ENCODE measurements around the gene RAMP1. TPM values are rescaled to one million over a fixed set of nuclear protein-coding genes. Genes with fewer than 3 reads are reported as not detected.

RAMP1 gene
- polyA plus RNA-seq, 1 donor from 2014 or later, result 25.5 TPM

DNA sequence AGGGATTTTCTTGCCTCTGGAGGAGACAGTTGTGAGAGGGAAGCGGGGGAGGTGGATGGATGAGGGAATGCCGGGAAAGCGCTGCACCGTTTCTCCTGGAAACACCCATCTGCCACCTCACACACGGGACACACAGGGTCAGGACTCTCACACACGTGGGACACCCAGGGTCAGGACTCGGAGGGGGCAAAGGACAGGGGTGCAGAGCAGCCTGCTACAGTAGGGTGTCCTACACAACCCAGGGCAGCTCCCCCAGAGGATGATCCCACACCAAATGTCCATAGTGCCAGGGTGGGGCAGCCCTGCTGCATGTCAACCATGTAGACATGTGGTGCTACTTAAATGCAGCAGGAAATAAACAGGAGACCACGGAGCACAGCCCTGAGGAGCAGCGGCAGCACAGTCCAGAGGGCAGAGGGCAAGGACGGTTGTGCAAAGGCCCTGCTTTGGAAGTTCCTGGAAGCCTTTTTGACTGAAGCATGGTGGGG lies 5.1 kb downstream of the RAMP1 start:
- Histone ChIP-seq H3K9me3 (ENCODE audit: low read length) (no peaks in the 10 kb centered on the region), H3K4me2 (ENCODE audit: low read length) (no peak overlapping the region), H3K9me2 (ENCODE audit: insufficient read depth, low read length) (no peaks in the 10 kb centered on the region), H3F3A (ENCODE audit: insufficient read depth, low read length, poor library complexity, severe bottlenecking) (no peaks in the 10 kb centered on the region), H3K36me3 (ENCODE audit: insufficient read depth, low read length) (no peaks in the 10 kb centered on the region), H4K20me1 (ENCODE audit: insufficient read depth) (no peaks in the 10 kb centered on the region), H3K27me3 (ENCODE audit: insufficient read depth, low read depth, low read length) (peaks cover 13% of the 10 kb centered on the region), H3K79me2 (replicated peaks; ENCODE audit: insufficient read depth, low read length) (no peaks in the 10 kb centered on the region), H3K9ac (ENCODE audit: low read length) (no peak overlapping the region), H2AFZ (ENCODE audit: low read depth, low read length) (no peak overlapping the region), H3K4me3 (ENCODE audit: low read length) (no peak overlapping the region), H3K27ac (ENCODE audit: low read length) (no peak overlapping the region)
- TF ChIP-seq TAF1 (IDR thresholded peaks at IDR 0.05; ENCODE audit: low read depth), result no peak
- no peak for TF ChIP-seq POLR2AphosphoS5 (IDR thresholded peaks at IDR 0.05)
- TF ChIP-seq MXI1 (conservative IDR thresholded peaks at IDR 0.05; ENCODE audit: poor library complexity, severe bottlenecking), result no peak
- TF ChIP-seq, protein P1, sequence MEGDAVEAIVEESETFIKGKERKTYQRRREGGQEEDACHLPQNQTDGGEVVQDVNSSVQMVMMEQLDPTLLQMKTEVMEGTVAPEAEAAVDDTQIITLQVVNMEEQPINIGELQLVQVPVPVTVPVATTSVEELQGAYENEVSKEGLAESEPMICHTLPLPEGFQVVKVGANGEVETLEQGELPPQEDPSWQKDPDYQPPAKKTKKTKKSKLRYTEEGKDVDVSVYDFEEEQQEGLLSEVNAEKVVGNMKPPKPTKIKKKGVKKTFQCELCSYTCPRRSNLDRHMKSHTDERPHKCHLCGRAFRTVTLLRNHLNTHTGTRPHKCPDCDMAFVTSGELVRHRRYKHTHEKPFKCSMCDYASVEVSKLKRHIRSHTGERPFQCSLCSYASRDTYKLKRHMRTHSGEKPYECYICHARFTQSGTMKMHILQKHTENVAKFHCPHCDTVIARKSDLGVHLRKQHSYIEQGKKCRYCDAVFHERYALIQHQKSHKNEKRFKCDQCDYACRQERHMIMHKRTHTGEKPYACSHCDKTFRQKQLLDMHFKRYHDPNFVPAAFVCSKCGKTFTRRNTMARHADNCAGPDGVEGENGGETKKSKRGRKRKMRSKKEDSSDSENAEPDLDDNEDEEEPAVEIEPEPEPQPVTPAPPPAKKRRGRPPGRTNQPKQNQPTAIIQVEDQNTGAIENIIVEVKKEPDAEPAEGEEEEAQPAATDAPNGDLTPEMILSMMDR (IDR thresholded peaks at IDR 0.05; ENCODE audit: poor library complexity, severe bottlenecking), result no peak
- TF ChIP-seq EZH2 (IDR thresholded peaks at IDR 0.05; ENCODE audit: borderline replicate concordance, insufficient read depth, low read length, poor library complexity, severe bottlenecking), result no peak
- TF ChIP-seq EP300 (conservative IDR thresholded peaks at IDR 0.05; ENCODE audit: poor library complexity, severe bottlenecking), result no peak
- TF ChIP-seq, protein P2, sequence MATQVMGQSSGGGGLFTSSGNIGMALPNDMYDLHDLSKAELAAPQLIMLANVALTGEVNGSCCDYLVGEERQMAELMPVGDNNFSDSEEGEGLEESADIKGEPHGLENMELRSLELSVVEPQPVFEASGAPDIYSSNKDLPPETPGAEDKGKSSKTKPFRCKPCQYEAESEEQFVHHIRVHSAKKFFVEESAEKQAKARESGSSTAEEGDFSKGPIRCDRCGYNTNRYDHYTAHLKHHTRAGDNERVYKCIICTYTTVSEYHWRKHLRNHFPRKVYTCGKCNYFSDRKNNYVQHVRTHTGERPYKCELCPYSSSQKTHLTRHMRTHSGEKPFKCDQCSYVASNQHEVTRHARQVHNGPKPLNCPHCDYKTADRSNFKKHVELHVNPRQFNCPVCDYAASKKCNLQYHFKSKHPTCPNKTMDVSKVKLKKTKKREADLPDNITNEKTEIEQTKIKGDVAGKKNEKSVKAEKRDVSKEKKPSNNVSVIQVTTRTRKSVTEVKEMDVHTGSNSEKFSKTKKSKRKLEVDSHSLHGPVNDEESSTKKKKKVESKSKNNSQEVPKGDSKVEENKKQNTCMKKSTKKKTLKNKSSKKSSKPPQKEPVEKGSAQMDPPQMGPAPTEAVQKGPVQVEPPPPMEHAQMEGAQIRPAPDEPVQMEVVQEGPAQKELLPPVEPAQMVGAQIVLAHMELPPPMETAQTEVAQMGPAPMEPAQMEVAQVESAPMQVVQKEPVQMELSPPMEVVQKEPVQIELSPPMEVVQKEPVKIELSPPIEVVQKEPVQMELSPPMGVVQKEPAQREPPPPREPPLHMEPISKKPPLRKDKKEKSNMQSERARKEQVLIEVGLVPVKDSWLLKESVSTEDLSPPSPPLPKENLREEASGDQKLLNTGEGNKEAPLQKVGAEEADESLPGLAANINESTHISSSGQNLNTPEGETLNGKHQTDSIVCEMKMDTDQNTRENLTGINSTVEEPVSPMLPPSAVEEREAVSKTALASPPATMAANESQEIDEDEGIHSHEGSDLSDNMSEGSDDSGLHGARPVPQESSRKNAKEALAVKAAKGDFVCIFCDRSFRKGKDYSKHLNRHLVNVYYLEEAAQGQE (IDR thresholded peaks at IDR 0.05; ENCODE audit: borderline replicate concordance), result no peak

DNA sequence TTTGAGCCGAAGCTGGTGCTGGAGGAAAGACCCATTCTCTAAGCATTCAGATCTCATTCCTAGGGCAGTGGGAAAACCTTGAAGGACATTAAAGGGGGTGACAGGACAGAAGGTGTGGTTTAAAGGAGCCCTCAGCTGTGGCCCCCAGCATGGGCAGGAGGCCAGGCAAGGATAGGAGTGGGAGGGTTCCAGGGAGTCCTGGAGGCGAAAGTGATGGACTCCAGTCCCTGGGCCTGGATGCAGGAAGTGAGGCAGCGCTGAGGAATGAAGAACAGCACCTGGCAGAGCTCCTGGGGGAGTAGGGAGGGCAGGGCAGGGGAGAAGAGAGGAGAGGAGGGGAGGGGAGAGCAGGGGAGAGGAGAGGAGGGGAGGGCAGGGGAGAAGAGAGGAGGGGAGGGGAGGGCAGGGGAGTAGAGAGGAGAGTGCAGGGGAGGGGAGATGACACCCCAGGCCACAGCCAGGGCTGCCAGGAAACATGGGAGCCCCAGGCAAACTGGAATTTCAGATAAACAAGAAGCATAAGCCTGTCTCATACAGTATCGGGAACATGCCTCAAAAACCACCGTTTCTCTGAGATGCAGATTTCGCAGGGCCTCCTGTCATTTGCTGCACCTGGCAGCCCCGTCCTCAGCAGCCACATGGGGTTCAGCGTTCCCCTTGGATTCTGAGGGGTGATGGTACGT lies 5.7 kb downstream of the RAMP1 start:
- no peak overlapping the region for H3K4me3 ChIP-seq (ENCODE audit: low read length)
- H2AFZ ChIP-seq (ENCODE audit: low read depth, low read length), result no peak overlapping the region
- no peaks in the 10 kb centered on the region for H3K36me3 ChIP-seq (ENCODE audit: insufficient read depth, low read length)
- H3F3A ChIP-seq (ENCODE audit: insufficient read depth, low read length, poor library complexity, severe bottlenecking), result no peaks in the 10 kb centered on the region
- no peak overlapping the region for H3K27ac ChIP-seq (ENCODE audit: low read length)
- no peaks in the 10 kb centered on the region for H4K20me1 ChIP-seq (ENCODE audit: insufficient read depth)
- peaks cover 8% of the 10 kb centered on the region for H3K27me3 ChIP-seq (ENCODE audit: insufficient read depth, low read depth, low read length)
- no peaks in the 10 kb centered on the region for H3K79me2 ChIP-seq (replicated peaks; ENCODE audit: insufficient read depth, low read length)
- TF ChIP-seq SMC3 (conservative IDR thresholded peaks at IDR 0.05; ENCODE audit: poor library complexity) (no peak), MXI1 (conservative IDR thresholded peaks at IDR 0.05; ENCODE audit: poor library complexity, severe bottlenecking) (no peak), EZH2 (IDR thresholded peaks at IDR 0.05; ENCODE audit: borderline replicate concordance, insufficient read depth, low read length, poor library complexity, severe bottlenecking) (no peak), POLR2AphosphoS5 (IDR thresholded peaks at IDR 0.05) (no peak), TAF1 (IDR thresholded peaks at IDR 0.05; ENCODE audit: low read depth) (no peak), EP300 (conservative IDR thresholded peaks at IDR 0.05; ENCODE audit: poor library complexity, severe bottlenecking) (no peak), RAD21 (conservative IDR thresholded peaks at IDR 0.05) (no peak)
- TF ChIP-seq, protein P1 (IDR thresholded peaks at IDR 0.05; ENCODE audit: poor library complexity, severe bottlenecking), result no peak
- TF ChIP-seq, protein P2 (IDR thresholded peaks at IDR 0.05; ENCODE audit: borderline replicate concordance), result no peak
- no peaks in the 10 kb centered on the region for H3K9me3 ChIP-seq (ENCODE audit: low read length)
- H3K9me2 ChIP-seq (ENCODE audit: insufficient read depth, low read length), result no peaks in the 10 kb centered on the region
- no peak overlapping the region for H3K9ac ChIP-seq (ENCODE audit: low read length)
- H3K4me2 ChIP-seq (ENCODE audit: low read length), result no peak overlapping the region
